Glomerular visceral epithelial cell (primary cell): ENCODE data around the gene GNG12.
A peak's percentile ranks its signal among the peaks of the same experiment; 100 is the strongest.

ENCODE experiments used
- DNase-seq: peaks from one replicate; pipeline ENCODE4 v3.0.0-alpha.2; 2016; ENCODE audit errors: extremely low spot score

Gene GNG12

DNA sequence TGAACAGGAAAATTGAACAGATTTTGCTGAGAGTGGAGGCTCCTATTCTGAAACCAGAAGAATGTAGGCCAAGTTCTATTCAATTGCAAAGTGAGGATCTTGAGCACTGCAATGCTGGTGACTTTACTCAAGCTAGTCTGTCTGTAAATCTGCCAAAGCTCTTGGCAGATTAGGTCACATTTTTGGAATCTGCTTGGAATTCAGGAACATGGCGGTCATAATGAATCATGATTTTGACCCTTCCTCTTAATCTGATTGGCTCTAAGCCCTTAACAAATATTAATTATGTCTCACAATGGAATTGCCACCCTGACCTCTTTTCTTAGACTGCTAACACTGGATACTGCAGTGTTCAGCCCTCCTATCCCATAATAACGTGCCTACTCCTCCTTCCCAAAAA is 7.2 kb upstream of the GNG12 start:
- peak; percentile 76 for DNase-seq

DNA sequence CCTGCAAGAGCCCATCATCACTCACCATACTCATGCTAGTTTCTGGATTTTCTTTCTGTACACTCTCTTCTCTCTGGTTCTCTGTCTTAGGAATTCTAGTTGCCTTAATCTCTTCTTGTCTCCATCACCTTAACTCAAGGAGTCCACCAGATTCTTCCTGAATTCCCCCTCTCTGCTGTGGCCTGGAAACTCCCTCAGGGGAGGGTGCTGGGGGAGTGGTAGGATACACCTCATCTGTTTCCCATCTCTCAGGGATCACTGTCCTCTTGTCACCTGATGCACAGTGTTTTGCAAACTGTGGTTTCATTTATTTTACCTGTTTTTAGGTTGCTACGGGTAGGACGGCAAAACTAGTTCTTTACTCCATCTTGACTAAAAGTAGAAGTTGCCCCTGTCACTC is 6.6 kb upstream of the GNG12 start:
- no peak for DNase-seq

DNA sequence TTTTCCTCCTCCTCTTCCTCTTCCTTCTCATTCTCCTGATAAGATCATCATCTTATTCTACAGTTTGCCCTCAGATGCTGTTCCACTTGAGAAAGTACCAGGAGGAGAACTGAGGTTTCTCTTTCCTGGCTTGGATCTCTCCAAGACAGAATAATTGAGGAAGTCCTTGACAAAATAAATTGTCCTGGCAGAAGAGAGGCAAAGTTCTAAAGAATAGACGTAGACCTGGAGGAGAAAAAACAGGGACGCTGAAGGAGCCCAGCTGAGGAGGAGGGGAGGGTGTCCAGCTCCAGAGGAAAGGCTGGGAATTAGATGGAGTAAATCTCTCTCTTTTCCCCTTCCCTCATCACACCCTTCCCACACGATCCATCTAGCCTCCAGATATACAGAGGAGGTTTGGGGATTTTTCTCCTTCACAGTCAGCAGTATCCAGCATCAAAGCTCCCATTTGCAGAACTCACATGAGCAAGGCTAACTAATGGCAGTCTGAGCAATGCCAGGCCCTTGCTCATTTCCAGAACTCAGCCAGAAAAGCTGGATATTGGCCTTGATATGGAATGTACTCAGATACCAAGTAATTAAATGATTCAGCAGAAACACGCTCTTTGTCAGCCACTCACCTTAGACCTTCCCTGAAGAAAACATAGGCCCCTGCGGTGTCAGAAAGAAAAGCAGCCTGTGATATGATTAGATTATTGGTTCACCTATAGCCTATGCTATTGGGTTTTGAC is 5.1 kb upstream of the GNG12 start:
- DNase-seq, result no peak

DNA sequence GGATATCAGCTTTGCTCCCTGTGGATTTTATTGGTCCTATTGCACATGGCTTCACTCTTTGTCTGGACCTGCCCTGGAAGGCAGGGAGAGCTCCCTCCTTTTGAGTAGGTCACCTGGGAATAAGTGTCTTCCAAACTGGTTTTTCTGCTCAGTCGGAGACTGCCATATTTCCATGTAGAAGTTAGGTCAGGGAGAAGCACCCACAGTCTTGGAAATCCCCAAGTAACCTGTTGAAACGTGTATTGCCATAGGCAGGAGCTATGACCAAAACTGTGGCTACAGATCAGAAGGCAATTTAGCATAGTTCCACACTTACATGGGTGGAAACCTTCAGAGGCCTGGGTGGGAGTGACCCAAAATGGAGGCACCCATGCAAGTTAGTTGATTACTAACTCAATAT is 3.5 kb upstream of the GNG12 start:
- no peak for DNase-seq

DNA sequence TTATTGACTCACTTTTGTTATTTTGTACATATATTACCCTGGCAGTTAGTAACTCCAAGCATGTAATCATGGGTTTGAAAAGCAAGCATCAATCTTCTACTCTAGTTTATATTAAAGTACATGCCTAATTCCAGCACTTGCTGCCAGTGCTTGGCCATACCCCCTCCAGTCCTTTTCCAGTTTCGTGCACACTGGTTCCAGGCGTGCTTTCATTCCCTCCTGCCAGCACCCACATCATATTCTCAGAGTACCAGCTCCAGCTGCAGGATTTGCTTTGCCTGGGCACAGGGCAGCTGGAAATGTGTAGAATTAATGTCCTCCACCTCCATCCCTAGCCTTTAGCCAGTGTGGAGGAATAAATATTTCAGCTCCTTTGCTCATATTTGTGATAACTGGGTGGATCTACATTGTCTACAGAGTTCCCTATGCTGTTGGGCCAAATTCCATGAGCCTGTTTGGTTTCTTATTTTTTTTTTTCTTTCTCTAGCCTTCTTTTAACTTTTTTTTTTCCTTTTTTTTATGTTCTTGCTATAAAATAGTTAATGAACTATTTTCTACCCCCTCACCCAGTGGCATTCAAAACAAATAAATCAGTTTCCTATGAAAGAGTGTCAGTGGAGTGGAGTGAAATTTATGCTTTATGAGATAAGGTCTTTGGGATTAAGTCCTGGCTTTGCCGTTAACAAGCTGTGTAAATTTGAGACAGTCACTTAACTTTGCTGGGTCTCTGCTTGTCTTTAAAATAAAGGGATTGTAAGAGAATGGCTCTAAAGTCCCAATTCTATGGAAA is 2.6 kb upstream of the GNG12 start:
- DNase-seq, result no peak

DNA sequence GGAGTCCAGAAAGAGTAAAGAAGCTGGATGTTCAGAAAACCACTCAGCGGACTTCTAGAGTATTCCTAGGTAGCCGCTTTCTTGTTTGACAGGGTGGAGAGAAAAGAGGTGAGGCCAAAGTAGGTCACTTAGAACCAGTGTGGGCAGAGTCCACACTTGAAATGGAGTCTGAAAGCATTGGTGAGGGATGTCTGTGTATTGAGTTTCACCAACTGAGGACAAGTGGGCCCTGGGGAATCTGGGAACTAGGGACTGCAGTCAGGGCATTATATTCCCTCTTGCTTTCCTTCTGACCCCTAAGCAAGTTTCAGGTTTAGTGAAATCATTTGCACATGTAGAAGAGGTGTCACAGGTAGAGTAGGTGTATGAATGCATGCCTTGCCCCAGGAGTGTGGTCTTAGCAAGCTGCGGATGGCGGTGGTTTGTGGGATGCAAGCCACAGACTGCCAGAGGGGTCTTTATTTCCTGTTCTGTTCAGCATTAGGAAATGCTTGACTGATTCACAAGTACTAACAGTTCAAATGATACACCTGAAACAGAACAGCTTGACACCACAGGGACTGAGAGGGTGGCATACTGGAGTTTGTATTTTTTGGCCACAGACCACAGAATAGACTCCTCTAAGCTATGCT is 1.1 kb upstream of the GNG12 start:
- DNase-seq, result peak; percentile 31

DNA sequence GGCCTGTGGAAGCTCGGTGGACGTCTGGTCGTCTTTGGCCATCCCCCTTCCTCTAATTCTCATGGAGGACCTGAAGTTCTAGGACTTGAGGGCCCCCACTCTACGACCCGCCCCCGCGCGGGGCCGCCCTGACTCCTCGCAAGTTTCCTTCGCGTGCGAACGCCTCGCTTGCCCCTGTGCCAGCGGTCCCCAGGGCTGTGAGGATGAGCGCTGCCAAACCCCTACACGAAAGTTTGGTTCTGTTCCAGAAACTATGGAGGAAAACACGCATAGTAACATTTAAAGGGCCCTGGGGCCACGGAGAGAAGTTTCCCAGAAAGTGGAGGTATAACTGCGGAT is 304 bp upstream of the GNG12 start:
- no peak for DNase-seq

DNA sequence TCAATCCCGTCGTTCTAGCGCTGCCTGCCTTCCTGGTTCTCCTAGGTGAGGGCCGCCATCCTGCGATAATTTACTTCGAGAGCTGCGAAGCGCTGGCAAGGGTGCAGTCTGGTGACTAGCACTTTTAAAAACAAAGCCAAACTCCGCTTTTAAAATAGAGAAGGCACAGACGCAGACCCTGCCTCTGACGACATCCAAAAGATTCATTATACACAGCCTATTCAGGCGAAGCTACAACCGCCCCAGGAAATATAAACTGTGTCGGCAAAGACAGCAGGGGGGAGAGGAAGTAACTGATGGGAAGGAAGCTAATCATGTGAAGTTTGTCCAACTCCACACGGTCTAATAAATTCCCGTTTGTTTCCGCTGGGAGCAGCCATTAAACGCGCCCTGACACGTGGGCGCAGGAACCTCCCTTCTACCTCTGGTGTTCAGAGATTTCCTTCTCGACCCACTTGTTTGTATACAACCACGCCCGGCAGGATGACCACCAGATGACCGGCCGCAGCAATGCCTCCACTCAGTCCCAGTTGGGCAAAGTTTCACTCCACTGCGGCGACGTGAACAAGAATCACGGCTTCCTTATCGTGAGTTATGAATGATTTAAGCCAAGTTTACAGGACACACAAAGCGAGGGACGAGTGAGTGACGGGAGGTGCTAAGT is 1.3 kb downstream of the GNG12 start:
- DNase-seq, result peak; percentile 81

DNA sequence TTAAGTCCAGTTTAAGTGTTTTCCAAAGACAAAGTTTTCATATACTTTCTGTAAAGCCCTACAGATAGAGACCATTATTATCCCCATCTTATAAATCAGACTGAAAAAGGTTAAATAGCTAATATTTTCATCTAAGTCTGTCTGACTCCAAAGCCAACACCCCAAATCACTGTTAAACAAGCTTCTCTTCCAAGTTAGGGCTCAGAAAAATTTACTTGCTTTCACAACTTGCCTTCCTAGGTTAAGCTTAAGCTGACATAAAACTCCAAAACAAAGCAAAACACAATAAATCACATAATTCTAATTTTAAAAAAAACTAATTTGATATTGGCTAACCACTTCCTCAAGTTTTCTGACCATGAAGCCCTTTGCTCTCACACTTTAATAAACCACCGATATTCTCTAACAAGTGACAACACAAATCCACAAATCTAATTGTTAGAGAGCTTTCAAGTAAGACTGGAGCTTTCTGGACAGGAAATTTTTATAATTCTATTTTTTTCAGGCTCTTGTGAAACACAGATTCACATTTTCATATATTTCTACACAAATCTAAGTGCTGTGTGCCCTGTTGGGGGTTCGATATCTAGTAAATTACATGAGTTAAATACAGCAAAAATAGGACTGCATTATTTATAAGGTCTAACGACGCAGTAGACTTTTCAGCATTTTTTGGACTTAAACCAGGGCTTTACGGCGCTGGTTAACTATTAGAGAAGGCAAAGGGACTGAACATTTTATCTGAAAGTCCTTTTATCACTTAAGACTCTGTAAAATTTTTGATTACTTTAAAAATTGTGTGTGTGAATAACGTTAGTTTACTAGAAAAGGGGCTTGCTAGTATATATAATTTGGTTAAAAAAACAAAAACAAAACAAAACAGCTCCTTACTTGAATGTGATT is 2.1 kb downstream of the GNG12 start:
- DNase-seq, result peak; percentile 22

DNA sequence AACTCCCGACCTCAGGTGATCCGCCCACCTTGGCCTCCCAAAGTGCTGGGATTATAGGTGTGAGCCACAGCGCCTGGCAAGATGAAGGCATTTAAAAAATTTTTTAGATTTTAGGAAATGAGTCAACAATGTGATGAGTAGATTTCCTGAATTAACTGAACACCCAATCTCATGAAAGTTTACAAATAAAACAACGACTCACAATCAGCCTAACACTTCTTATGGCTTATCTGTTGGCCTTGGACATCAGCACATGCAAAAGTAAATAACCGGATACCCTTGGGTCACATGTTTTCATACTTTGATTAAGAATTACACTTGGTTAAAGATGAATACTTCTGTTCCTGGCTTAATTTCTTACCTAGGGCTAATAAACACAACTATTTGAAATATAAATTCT is 3.0 kb downstream of the GNG12 start:
- DNase-seq, result no peak

DNA sequence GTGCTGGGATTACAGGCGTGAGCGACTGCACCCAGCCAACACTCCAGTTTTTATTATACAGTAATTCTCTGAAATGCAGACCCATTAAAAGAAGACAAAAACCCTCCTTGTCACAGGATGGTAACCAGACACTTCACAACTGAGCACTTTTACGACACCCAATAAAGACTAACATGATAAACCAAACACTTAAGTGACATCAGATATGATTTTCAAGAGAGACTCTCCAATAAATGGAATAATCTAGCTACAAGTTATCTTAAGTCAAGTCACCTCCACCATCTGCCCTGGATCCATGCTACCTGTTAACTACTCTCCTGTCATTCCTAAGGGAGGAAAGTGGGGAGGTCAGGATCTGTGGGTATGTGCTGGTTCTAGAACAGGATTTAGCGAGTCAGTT is 5.6 kb downstream of the GNG12 start:
- no peak for DNase-seq

DNA sequence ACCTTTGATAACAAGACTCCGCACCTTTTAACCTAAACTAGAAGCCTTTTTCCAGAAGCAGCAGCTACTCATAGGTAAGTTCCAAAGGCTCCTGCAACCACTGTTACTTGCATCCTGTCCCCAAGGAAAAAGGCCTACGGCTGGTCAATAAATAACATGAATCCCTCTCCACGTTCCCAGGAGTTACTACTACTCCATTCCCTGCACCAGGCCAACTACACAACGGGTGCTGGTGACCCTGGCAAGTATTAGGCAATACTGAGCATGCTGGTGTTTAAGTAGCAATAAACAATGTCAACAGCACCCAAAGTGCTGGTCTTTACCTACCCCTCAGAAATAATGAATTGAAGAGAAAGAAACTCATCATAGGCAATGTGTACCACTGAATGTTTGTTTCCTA is 7.7 kb downstream of the GNG12 start:
- no peak for DNase-seq

DNA sequence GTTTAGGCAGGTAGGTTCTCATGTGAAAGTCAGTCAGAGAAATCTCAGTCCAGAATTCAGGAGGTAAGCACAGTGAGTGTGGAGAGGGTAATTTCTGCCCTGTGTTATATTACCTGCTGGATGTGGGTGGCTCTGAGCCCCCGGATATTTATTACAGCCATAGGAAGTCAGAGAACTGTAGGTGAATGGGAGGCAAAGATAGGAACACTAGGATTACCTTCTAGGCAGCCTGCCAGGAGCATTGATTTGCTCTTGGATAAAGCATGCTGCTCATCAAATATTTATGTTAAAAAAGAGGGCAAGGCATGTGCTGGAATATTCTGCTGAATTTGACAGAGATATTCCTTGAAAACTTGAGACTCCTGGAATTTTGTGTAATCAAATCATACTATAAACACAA is 8.5 kb downstream of the GNG12 start:
- no peak for DNase-seq

DNA sequence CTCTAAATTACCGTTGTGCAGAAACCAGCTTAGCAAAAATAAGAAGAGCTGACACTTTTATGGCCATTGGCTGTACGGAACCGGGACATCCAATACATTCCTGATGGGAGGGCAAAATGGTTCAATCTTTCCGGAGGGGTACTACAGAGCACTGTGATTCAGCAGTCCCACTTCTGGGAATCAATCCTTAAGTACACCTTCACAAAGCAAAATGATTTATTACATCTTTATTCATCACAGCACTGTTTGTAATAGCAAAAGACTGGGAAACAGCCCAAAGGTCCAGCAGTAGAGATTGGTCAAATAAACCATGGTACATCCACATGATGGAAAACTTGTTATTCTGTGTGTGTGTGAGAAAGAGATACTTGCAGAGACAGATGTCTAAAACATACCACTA is 9.7 kb downstream of the GNG12 start:
- no peak for DNase-seq

DNA sequence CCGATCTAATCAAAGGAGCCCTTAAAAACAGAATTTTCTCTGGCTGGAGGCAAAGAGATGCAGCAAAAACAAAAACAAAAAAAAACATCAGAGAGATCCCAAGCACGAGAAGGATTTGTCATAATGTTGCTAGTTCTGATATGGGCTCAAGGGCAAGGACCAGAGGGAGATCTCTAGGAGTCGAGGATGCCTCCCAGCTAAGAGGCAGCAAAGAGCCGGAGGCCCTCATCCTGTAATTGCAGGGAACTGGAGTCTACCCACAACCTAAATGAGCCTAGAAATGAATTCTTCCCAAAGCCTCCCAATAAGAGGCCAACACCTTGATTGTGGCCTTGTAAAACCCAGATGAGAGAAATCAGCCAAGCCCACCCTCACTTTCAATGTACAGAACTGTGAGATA is 12.0 kb downstream of the GNG12 start:
- DNase-seq, result no peak

DNA sequence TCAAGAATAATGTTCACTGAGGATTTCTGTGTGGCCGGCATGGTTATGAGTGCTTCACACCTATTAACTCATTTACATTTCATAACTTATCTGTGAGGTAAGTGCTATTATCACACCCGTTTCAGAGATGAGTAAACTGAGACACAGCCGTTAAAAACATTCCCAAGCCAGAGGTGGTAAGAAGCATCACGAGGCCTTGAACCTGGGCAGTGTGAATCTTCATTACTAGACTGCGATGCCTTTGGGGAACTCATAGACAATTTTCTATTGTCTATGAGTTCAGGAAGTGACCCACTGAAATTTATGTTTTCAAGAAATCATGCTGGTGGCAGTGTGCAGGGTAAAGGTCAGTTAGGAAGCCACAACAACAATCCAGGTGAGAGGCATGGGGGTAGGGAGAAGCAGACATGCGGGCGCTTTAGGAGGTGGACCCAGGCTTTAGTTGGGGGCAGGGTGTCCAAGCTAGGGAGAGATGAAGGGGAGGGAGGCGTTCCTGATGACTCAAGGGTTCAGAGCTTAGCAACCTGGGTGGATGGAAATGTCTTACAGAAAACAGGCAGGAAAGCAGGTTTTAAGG is 14.5 kb downstream of the GNG12 start:
- DNase-seq, result peak; percentile 61

DNA sequence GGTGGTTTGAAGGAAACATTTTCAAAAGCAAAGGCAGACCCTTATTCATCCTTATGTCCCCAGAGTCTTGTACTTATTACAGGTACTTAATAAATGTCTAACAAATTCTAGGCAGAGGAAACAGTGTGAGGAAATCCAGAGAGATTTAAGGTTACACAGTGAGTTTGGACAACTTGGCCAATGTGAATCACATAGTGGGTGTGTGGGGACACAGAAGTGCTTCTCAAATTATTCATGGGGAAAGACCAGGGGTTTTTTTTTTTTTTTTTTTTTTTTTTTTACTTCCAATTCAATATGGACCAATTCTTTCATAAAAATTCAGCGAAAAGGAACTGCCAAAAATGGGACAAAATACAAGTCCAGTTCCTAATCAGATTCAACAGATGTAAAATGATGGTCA is 15.1 kb downstream of the GNG12 start:
- DNase-seq, result no peak

DNA sequence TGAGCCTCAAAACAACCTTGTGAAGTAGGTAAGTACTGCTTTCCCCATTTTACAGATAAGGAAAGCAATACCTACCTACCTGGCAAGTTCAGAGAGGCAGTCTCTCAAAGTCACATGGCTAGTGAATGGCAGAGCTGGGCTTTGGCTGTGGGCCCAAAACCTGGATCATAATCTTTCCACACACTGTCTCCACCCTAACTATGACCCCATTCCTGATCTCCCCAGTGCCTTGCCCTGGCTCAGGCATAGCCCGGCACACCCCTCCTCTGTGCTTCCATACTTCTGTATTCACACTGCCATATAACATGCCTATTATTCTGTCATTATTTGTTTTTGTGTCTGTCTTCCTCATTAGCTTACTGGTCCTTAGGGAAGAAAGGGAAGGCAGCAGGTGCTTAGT is 15.9 kb downstream of the GNG12 start:
- DNase-seq, result no peak

DNA sequence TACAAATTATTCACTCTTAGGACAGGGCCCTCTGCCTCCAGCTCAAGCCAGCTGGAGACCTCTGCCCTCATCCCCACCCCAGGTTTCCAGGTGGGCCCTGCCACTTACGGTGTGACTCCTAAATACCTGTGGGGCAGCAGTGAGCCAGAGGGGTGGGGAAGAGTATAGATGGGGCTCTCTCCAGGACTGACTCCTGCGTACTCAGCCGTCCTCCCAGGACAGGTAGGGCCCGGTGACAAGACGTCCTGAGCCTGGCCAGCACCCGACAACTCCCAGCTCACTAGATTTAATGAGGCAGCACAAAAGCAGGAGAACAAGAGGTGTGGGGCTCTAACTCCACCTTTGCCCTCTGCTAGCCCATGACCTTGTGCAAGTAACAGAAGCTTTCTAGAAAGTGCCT is 16.8 kb downstream of the GNG12 start:
- DNase-seq, result no peak

DNA sequence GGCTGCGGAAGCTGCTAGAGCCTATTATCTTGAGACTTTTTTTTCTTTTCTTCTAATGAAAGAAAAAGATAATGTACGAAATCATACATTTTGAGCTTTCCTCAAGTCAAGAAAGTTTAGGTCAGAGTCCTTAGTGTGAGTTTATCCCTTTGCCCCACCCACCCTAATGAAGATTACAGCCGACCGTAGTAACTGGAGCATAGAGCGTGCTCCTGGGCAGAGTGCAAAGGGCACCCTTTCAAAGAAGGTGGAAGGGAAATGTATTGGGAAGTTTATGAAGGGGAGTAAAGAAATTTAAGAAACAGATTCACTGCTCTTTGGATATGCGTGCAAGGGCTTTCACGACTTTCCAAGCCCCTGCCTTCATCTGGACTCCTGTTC is 17.2 kb downstream of the GNG12 start:
- DNase-seq, result no peak
